Embryonic facial prominence (tissue), 1 donor: Measurements from ENCODE around the gene STK4.

ENCODE experiments used
- DNase-seq: peaks from one replicate; pipeline ENCODE4 v3.0.0-alpha.2; 2016; ENCODE audit errors: extremely low spot score

Gene STK4

GRCh38 chr20:44966030-44966961, at the start of gene STK4:
TSS of gene STK4 (plus strand) at chr20:44966512. CDS start at chr20:44966569, 57 bp downstream.
- peak; percentile 91 for DNase-seq

- no peak for DNase-seq
These were observed 49.7 kb upstream of the STK4 start for GRCh38 chr20:44916586-44916985.

DNA sequence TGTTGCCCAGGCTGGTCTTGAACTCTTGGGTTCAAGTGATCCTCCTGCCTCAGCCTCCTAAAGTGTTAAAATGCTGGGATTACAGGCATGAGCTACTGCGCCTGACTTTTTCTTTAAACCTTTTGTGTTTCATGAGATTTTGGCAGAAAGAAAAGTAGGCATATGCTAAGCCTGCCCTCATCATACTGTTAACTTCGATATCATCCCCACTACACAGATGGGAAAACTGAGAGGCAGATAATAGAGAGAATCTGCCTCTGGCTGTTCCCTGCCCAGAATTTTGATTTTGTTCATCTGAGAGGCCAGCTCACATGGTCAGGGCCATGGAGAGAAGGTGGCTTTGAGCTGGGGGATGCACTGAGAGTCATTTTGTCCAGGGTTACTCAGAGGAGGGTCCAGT, 48.9 kb upstream of the STK4 start:
- DNase-seq = no peak

- DNase-seq = no peak
These were observed 48.0 kb upstream of the STK4 start for GRCh38 chr20:44918342-44918741.

- DNase-seq = no peak
These were observed 47.6 kb upstream of the STK4 start for GRCh38 chr20:44918761-44919160.

DNA sequence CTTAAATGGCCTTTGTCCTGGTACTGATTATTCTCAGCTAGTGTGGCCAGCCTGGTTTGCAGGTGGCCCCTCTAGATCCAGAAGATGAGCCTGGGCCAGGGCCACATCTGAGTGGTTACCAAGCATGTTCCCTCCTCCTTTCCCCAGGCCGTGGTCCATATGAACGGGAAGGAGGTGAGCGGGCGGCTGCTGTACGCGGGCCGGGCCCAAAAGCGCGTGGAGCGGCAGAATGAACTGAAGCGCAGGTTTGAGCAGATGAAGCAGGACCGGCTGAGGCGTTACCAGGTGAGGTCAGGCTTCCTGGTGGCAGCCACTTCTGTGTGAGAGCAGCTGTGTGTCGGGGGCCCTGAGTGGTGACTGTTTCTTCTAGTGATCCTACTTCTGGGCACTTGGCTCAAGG, 44.9 kb upstream of the STK4 start:
- no peak for DNase-seq

DNA sequence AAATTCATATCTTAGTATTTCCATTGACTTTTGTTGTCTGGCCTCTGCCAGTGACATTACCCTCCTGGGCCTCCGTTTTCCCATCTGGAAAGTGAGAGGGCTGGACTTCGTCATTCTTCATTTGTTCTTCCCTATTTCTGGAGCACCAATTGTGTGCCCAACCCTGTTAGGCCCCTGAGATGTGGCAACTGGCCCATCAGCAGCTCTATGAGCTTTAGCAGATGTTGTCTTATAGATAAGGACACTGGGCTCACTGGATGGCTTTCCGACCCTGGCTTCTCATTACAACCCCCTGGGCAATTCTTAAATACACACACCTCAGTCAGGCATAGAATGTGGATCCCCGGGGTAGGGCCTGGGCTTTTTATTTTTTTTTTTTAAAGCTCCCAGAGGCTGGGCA, 41.8 kb upstream of the STK4 start:
- DNase-seq = no peak

- no peak for DNase-seq
These were observed 37.7 kb upstream of the STK4 start for GRCh38 chr20:44928595-44928994.

GRCh38 chr20:44930517-44931168, 35.7 kb upstream of the STK4 start:
- DNase-seq = no peak

GRCh38 chr20:44931911-44932310, 34.4 kb upstream of the STK4 start:
- DNase-seq = no peak

DNA sequence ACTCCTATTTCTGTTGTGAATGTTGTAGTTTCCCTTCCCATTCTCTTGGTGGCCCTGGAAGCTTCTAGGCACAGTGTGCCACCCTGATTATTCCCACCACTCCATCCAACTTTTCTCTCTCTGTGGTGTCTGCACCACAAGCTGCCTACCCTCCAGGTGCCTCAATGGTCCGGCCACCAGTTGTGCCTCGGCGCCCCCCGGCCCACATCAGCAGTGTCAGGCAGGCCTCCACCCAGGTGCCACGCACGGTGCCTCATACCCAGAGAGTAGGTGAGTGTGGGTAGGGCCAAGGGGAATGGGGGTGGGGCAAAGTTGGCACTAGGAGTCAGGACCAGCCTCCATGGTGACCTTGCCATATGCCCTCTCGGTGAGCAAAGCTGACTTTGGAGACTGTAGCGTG, 33.4 kb upstream of the STK4 start:
- no peak for DNase-seq

DNA sequence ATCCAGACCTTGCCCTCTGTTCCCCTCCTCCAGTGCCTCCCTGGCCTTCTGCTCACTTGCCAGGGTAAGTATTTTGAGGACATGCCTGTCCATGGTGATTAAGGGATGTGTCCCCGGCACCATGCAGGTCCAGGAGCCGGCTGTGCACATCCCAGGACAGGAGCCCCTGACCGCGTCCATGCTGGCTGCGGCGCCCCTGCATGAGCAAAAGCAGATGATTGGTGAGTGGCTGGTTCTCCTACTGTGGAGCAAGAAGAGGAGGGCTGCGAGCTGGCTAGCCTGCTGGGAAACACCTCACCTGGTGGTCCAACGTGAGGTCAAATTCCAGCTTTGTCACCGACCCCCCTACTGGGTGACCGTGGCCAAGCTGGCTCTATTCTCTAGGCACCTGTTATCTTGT, 29.8 kb upstream of the STK4 start:
- no peak for DNase-seq

DNA sequence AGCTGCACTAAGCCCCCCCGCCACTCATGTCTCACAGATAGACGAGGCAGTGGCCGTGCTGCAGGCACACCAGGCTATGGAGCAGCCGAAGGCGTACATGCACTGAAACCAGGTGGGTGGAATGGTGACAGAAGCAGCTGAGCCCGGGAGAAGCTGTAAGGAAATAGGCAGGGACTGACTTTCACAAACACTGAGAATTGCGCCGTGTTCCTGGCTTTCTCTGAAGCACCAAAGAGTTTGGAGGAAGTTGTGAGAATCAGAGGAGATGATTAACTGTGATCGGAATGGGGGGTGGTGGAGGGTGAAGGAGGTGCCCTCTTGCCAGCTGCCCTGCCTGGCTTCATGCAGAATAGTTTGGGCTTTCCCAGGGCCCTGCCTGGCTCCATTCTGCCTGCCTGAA, 27.7 kb upstream of the STK4 start:
- no peak for DNase-seq

DNA sequence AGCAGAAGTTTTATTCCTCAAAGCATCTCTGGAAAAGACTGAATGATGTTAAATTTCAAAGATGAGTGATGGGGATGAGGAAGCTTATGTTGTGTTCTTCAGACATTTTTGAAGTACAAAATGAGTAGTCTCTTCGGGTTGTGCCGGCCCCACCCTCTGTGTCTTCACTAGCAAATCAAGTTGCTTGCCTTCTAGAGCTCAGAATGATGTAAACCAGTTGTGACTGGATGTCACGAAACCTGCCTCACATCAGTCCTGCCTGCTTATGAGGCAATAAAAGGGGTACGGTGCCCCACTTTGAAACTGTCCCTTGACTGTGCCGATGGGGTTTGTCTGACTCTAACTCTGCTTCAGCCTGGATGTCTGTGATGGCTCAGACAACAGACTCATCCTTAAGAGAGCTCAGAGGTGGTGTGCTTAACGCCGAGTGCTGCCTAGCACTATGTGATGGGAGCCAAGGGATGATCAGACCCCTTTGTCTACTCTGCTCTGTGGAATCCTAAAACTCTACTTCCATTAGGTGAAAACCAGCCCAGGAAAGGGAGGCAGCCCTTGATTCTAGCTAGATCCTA, 25.1 kb upstream of the STK4 start:
- DNase-seq = no peak

DNA sequence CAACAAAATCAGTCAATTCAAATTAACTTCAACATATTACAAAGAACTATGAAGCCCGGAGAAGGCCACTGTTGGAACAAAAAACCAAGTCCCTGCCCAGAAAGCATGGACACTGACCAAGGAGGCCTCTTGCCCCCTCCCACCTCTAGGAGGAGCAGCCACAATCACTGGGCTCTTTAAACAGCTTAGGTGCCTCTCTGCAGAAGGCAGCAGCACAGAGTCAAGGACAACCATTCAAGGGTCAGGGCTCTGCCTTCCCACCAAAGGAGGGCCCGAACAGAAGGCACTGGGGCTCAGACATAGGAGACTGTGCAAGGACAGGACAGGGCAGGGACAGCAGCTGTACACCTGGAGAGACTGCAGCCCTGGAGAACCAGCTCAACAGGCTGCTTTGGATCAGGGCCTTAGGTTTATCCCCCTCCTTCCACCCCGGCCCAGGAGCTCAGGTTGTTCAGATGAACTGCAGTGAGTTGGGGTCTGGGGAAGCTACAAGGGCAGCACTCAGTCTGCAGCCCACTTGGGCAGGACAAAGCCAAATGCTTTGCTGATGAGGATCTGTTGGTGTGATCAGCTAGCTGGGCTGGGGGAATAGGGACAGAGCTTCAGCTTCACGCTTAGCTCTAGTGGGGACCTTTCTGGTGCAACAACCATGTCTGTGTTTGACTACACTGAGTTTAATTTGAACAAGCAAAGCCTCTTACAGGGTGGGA, 23.9 kb upstream of the STK4 start:
- no peak for DNase-seq

- DNase-seq = no peak
These were observed 22.5 kb upstream of the STK4 start for GRCh38 chr20:44943828-44944227.

GRCh38 chr20:44945261-44945660, 21.1 kb upstream of the STK4 start:
- DNase-seq = no peak

GRCh38 chr20:44946271-44946852, 19.9 kb upstream of the STK4 start:
- no peak for DNase-seq

- DNase-seq = no peak
These were observed 18.2 kb upstream of the STK4 start for GRCh38 chr20:44948107-44948506.

DNA sequence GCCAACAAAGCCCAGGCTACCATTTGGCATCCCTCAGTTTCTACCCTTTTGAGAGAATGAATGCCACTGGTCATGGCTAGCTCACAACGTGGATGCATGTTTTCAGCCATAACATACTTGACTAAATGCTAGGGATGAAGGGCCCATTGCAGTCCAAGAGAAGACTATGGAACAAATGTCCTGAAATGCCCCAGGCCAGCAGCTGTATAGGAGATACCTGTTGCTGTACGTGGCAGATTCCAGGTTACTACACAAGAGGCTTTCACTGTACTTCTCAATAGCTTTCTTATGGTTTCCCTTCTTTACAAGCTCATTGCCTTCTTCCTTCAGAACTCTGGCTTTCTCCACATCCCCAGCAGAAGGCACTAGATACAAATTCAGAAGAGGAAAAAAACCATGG, 17.8 kb upstream of the STK4 start:
- DNase-seq = no peak

- DNase-seq = no peak
These were observed 15.9 kb upstream of the STK4 start for GRCh38 chr20:44950368-44950767.

DNA sequence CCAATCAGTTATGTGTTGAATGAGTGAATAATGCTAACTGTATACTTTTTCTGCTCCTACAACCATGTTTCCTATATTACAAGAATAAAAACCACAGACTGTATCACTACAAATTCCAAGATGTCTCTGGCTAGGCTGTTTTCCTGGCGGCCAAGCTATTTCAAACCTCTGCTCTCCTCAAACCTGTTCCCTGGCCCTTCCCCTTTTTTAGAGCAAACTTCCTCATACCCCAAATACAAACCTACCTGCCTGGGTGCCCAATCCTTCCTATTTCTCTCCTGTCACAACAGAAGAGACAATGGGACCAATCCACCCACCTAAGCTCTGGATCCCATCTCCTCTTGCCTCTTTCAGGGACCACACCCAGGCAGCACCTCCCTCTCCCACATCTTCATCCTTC, 13.6 kb upstream of the STK4 start:
- DNase-seq = no peak
